SKM-1 (cell line): ENCODE results near the gene MRPL37.
"Not testable (repeated sequence)": the region's sequence is repeated elsewhere in the genome, so short reads cannot be mapped to it uniquely, and the experiment has no call there.

Experiments
- DNase-seq: peaks from one replicate; lab custom pipeline; 2025; ENCODE audit not compliant: unreplicated experiment; lab: John Stamatoyannopoulos, UW

Gene MRPL37

GRCh38 chr1:54172614-54173599, 27.1 kb upstream of the MRPL37 start:
- no peak for DNase-seq

GRCh38 chr1:54173681-54174080, 26.3 kb upstream of the MRPL37 start:
- DNase-seq = no peak

- DNase-seq = no peak
Observed at GRCh38 chr1:54174106-54174505, 25.9 kb upstream of the MRPL37 start.

GRCh38 chr1:54176621-54177327, 23.2 kb upstream of the MRPL37 start:
- DNase-seq = no peak

GRCh38 chr1:54177726-54178125, 22.2 kb upstream of the MRPL37 start:
- no peak for DNase-seq

- no peak for DNase-seq
Observed at GRCh38 chr1:54178296-54179070, 21.5 kb upstream of the MRPL37 start.

GRCh38 chr1:54180701-54181360, 19.1 kb upstream of the MRPL37 start:
- no peak for DNase-seq

GRCh38 chr1:54186056-54186455, 13.9 kb upstream of the MRPL37 start:
- no peak for DNase-seq

GRCh38 chr1:54188291-54188690, 11.7 kb upstream of the MRPL37 start:
- no peak for DNase-seq

- DNase-seq = no peak
Observed at GRCh38 chr1:54190526-54190925, 9.4 kb upstream of the MRPL37 start.

GRCh38 chr1:54191525-54191924, 8.4 kb upstream of the MRPL37 start:
- no peak for DNase-seq

GRCh38 chr1:54193453-54193852, 6.5 kb upstream of the MRPL37 start:
- no peak for DNase-seq

- DNase-seq = no peak
Observed at GRCh38 chr1:54199151-54199764, 709 bp upstream of the MRPL37 start.

- DNase-seq = no peak
Observed at GRCh38 chr1:54200519-54200997, 591 bp downstream of the MRPL37 start.

- DNase-seq = no peak
Observed at GRCh38 chr1:54204199-54204598, 4.2 kb downstream of the MRPL37 start.

GRCh38 chr1:54207287-54207686, 7.3 kb downstream of the MRPL37 start:
- DNase-seq = no peak

- not testable (repeated sequence) for DNase-seq
Observed at GRCh38 chr1:54207896-54208295, 7.9 kb downstream of the MRPL37 start.

GRCh38 chr1:54212872-54213271, 12.9 kb downstream of the MRPL37 start:
- DNase-seq = no peak

- DNase-seq = no peak
Observed at GRCh38 chr1:54215523-54215922, 15.6 kb downstream of the MRPL37 start.
